SKM-1 treated with dmso at 0.1 percent for 144 hours (cell line): Measurements from ENCODE around the gene ANXA8.
"Not testable (repeated sequence)": the region's sequence is repeated elsewhere in the genome, so short reads cannot be mapped to it uniquely, and the experiment has no call there.

ENCODE experiments used
- DNase-seq: peaks from one replicate; lab custom pipeline; 2025; ENCODE audit not compliant: unreplicated experiment; lab: John Stamatoyannopoulos, UW

ANXA8 gene

GRCh38 chr10:47465216-47465917, 18.5 kb downstream of the ANXA8 start:
- DNase-seq: not testable (repeated sequence)

GRCh38 chr10:47462577-47463358, 21.1 kb downstream of the ANXA8 start:
- not testable (repeated sequence) for DNase-seq

DNA sequence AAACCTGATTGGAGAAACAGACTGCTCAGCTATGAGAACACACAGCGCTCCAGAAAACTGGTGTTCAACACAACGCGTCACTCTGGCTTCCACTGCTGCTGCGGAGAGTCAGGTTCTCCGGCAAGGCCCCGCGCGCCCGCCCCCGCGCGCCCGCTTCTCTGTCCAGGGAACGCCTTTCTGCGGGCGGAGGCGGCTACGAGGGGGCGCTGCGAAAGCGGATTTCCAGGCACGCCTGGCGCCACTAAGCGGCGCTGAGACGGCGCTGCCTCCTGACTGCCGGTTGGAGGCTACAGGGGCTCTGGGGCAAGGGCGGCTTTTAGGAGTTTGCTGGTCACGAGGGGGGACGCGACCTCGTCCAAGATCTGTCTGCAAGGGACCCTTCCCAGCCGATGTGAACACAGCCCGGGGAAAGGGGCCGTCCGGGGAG, 22.6 kb downstream of the ANXA8 start:
- DNase-seq: not testable (repeated sequence)

DNA sequence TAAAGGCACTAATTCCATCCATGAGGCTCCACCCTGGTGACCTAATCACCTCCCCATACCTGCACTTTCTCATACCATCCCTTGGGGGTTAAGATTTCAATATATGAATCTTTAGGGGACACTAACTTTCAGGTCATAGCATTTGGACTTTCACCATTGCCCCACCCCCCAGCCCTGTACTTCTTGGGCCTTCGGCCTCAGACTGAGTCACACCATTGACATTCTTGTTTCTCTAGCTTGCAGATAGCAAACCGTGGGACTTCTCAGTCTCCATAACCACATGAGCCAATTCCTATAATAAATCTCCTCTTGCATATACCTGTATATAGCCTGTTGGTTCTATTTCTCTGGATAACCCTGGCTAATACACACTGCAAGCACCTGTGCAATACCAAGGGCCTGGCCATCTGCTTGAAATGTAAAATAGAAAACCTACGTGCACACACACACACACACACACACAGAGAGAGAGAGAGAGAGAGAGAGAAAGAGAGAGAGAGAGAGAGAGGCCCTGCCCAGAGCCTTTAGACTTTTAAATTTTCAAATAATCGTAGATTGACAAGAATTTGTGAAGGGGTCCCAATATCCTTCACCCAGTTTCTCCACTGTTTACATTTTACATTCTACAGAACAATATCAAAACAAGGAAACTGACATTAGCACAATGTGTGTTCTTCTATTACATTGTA, 25.3 kb downstream of the ANXA8 start:
- DNase-seq: no peak

GRCh38 chr10:47457826-47458225, 26.1 kb downstream of the ANXA8 start:
- DNase-seq: no peak

DNA sequence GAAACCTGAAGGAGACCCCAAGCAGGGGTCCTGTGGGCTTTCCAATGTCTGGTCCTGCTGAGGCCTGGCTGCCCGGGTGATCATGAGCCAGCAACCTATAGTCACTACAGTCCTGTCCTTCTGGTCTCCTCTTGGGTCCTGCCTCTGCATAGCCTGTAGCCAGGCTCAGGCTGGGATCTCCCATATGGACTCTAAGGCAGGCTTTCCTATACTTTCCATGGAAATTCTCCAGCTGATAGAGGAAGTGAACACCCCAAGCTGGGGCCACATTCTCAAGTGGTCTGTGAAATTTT, 26.4 kb downstream of the ANXA8 start:
- no peak for DNase-seq

DNA sequence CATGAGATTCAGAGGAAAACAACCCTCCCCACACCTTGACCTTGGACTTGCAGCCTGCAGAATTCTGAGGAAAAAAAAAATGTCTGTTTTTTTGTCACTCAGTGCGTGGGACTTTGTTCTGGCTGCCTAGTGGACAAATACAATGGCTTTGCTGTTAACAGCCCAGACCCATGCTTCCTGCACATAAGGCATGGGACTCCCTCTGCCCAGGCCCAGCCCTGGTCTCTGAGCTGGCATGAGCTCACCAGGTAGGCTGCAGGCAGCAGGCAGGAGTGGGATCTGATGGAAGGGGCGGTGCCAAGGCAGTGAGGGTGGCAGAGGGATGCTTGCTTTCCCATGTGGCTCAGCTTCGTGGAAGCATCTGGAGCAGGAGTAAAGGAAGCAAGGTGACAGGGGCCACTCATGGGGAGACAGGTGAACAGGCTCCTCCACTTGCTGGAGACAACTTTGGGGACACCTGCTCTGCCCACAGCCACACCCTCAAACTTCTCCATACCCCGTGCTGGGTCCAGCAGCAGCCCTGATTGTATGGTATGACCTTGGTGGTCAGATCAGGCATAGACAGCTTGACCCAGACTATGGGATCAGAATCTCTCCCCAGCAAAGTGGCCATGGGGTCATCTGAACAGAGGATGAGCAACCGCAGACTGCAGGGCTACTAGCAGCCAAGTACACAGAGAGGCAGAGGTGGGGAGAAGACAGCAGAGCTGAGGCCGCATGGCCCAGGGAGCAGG, 27.0 kb downstream of the ANXA8 start:
- no peak for DNase-seq

- no peak for DNase-seq
These were observed 27.7 kb downstream of the ANXA8 start for GRCh38 chr10:47456079-47456785.

- not testable (repeated sequence) for DNase-seq
These were observed 28.4 kb downstream of the ANXA8 start for GRCh38 chr10:47455350-47456078.

DNA sequence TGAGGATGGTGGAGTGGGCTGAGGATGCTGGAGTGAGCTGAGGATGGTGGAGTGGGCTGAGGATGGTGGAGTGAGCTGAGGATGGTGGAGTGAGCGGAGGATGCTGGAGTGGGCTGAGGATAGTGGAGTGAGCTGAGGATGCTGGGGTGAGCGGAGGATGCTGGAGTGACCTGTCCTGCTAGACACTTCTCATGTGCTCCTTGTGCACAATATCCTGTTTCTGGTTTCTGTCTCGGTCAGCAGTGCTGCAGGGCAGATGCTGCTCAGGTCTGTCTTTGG, 29.2 kb downstream of the ANXA8 start:
- no peak for DNase-seq

- no peak for DNase-seq
These were observed 29.7 kb downstream of the ANXA8 start for GRCh38 chr10:47454008-47454779.

GRCh38 chr10:47453141-47454007, 30.5 kb downstream of the ANXA8 start:
- DNase-seq: no peak

GRCh38 chr10:47452495-47453140, 31.3 kb downstream of the ANXA8 start:
- DNase-seq: no peak

GRCh38 chr10:47451998-47452494, 31.9 kb downstream of the ANXA8 start:
- no peak for DNase-seq

DNA sequence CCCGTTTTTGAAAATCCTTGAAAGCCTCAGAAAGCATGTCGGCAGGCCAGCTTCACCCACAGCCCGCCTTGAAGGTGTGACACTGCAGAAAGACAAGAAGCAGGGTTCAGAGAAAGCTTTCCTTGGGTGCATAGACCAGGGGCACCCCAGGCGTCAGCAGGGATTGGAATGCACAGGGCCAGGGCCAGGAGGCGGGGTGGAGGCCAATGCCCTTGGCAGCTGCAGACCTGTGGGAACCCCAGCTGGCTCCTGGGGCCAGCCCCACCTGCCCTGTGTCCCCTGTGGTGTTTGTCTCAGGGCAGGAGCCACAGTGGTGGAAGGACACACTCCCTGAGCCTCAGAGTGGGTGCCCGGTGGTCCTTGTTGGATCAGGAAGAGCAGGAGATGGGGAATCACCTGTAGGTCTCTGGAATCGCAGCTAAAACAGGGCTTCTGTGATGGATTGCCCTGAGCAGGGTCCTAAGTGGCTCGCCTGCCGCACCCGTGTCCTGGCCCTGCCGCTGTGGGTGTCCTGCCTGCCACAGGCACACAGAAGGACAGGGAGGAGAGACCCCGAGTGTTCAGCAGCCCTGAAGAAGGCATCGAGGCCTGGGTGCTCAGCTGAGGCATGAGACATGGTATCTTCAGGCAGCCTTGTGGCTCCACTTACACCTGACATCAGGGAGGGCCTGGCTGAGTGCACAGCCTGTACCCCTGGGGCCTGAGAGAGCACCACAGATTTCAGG, 32.5 kb downstream of the ANXA8 start:
- DNase-seq: no peak

GRCh38 chr10:47450442-47450841, 33.5 kb downstream of the ANXA8 start:
- DNase-seq: no peak

DNA sequence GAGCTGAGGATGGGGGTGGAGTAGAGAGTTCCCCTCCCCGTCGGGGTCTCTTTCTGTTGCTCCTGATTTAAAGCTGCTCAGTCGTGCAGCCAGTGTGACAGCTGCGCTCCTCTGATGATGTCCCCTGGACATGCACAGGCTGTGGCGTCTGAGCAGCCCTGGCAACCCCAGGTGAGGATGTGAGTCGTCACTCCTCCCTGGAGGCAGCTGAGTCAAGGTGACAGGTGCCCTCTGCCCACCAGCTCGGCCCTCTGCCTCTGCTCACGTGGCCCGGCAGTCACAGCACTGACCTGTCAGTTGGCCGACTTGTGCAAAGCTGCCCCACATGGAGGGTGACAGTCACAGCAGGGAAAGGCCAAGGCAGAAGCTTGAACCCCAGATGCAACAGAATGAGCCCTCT, 33.9 kb downstream of the ANXA8 start:
- no peak for DNase-seq
